Measurements from ENCODE around the gene WDR91. TPM values are rescaled to one million over a fixed set of nuclear protein-coding genes. Genes with fewer than 3 reads are reported as not detected.

WDR91 gene
- total RNA-seq: 19.8 and 22.1 TPM in 2 replicates

DNA sequence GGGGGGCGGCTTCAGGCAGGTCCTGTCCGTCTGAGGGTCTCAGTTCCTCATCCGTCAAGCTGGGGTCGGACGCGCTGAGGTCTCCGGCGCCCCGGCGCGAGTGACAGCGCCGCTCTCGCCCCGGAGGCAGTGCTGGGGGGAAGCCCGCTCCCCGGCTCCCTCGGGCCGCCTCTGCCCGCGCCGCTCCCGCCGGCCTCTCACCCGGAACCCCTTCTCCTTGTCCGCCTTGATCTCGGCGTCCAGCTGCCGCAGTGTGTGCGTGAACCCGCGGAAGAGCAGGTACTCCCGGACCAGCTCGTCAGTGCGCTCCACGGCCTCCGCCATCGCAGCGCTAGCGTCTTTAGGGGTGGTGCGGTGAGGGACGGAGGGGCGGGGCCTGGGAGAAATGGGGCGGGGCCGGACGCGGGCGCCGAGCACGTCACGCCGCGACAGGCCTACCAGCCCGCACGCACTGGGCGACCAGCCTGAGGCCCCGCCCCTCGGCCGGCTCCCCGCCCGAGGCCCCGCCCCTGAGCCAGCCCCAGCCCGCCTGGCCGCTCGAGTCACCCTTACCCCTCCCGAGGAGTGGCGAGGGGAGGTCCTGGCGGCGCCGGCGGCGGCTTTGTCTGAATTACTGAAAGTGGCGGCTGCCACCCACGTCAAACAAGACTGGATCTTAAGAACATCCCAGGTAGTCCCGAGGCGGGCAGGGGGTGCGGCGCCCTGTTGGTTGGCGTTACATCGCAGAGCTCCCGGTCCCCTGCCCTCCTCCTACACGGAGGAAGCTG lies at the start of gene WDR91:
Gene WDR91, minus strand, starts transcription at position 348 of the 767 bp plus-strand sequence. Its CDS starts 24 bp downstream, at position 324.

DNA sequence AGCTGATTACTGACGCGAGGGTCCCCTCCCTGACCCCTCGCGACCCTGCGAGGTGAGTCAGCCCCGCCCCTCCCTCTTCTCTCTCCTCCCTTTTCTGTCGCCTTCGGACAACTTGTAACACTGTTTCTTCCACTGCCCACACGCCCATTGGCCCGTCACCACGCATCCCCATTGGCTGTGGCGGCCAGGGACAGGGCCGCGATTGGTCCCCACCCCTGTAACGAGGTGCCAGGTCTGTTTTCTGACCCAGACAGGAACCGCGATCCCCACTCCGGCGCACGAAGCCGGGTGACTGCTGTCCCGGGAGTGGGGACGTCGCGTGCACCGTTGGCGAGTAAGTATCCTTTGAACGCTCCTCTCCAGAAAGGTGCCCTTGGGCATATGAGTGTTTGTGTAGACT lies 22.2 kb upstream of the WDR91 start, which contains the start of gene STRA8:
Gene STRA8, plus strand, starts transcription at position 269 of the 400 bp plus-strand sequence. CDS start 6,687 bp downstream, outside the sequence.

DNA sequence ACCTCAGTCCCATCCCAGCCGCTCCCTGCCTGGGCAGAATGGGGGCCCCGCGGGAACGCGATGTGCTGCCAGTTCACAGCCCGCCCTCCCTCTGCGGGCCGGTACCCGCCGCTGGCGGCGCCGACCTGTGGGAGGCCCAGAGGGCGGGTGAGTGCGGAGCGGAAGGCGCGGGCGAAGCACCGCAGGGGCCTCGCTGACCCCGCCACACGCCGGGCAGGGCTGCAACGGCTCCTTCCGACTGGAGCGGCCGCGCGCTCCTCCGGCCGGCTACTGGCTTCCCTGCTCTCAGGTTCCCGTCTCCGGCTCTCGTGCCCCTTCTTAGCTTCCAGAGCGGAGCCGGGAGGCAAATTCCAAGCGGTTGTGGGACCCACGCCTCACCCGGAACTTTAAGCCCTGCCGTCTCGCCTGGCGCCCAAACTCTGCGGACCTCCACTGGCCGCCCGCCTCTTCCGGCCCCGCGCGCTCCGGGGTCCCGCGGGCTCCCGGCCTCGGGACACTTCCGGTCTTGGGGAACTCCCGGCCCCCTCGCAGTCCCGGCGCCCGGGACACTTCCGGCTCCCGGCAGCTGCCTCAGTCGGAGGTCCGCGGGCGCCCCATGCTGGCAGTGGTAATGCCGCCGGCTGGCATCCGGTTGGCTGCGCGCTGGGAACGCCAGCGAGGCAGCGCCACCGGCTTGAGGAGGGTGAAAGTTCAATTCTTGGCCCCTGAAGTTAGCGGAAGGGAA lies 40.9 kb downstream of the WDR91 start, which contains the start of gene CYREN:
Gene CYREN, minus strand, starts transcription at position 434 of the 724 bp plus-strand sequence. CDS start 1,785 bp downstream, outside the sequence.

DNA sequence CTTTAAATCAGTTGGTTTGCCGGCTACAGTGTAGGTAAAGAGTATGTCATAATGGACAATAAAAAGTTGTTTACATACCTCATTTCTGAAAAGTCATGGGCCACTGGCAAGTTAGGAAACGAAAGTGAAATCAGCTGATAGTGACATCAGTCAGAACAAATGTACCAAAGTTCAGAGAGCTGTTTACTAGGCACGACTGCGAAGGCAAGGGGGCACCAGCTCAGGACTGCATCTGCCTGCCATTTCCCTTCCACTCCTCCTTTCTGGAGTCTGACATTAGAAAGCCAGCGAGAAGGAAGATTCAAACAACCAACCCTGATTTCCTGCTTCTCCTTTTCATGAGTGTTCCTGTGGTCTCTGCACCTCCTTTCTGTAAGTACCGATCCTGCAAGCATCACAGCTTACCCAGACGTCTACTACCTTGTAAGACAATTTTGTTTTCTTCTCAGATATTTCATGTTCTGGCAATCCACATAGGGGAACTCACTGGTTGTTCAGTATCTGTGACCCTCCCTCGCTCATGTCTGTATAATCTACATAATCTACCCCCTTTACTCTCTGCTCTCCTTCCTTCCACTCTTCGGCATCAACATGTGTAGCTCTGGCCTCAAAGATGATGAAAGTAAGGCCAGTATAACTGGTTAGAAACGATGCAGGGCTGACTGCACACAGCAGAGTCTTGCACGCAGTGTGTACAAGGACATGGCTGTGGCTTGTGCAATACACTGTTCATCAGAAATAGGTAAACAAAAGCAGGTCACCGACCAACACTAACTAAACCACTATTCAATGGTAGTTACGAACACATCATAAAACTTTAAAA lies 63.2 kb downstream of the WDR91 start, which contains the start of gene TMEM140:
Gene TMEM140, plus strand, starts transcription at position 174 of the 823 bp plus-strand sequence. CDS start 16,370 bp downstream, outside the sequence.

Other genes starting within 250 kb of the WDR91 start
- 0.15 and 0.17 TPM in 2 replicates for gene AGBL3, start 225.0 kb downstream of the WDR91 start, total RNA-seq
- gene TMEM140, start 63.5 kb downstream of the WDR91 start, total RNA-seq: 0.59 and 0.67 TPM in 2 replicates
- 37.3 and 42.9 TPM in 2 replicates for gene CYREN, start 40.8 kb downstream of the WDR91 start, total RNA-seq
- not detected in 2 replicates for gene STRA8, start 22.3 kb upstream of the WDR91 start, total RNA-seq

All from bronchus fibroblast of lung (primary cell).